Measurements from ENCODE around the gene SNAPC3.

DNA sequence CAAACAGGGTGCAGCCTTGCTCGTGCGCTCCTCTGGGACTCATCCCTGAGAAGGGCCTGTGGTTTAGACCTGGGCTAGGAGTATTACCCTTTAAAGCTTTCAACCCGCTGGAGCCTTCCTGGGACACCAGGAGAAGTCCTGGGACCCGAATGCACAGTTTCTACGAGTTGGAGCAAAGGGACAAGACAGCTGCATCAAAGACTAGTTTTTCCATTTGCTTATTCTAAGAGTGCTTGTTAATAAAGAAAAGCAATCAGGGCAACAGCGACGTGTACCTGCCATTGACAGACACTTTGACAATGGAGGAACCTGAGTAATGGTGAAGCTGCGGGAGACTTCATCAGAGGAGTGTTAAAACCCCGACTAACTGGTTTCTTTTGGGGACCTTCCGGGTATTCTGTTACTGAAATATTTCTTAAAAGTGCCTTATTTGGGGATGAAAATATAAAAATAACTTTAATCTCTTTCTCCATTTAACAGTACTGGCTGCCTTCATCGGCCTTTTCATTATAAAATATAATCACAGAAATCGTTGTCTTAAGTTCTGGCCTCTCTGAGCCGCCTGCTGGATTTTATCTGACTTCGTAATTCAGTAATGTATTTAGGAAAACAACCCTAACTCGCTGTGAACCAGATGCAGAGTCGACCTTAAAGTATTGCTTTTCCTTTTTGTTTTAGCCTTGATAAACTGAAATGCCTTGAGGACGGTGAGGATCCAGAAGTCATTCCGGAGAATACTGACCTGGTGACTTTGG, 732 bp downstream of the SNAPC3 start:
- TF ChIP-seq EZH2 (IDR thresholded peaks at IDR 0.05; ENCODE audit: low read length) = no peak
- TF ChIP-seq, protein P1, sequence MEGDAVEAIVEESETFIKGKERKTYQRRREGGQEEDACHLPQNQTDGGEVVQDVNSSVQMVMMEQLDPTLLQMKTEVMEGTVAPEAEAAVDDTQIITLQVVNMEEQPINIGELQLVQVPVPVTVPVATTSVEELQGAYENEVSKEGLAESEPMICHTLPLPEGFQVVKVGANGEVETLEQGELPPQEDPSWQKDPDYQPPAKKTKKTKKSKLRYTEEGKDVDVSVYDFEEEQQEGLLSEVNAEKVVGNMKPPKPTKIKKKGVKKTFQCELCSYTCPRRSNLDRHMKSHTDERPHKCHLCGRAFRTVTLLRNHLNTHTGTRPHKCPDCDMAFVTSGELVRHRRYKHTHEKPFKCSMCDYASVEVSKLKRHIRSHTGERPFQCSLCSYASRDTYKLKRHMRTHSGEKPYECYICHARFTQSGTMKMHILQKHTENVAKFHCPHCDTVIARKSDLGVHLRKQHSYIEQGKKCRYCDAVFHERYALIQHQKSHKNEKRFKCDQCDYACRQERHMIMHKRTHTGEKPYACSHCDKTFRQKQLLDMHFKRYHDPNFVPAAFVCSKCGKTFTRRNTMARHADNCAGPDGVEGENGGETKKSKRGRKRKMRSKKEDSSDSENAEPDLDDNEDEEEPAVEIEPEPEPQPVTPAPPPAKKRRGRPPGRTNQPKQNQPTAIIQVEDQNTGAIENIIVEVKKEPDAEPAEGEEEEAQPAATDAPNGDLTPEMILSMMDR (optimal IDR thresholded peaks at IDR 0.05 in 1 of 3, IDR thresholded peaks at IDR 0.05 in 1 of 3, conservative IDR thresholded peaks at IDR 0.05 in 1 of 3; ENCODE audit: extremely low read depth in 1 of 3, insufficient read depth in 2 of 3, low read length in 3 of 3) = peak in 1 of 3 experiments; percentile 12

Measured in keratinocyte (primary cell).